Ovary (tissue), 9 donors: Measurements from ENCODE around the gene ADCY9. TPM values are rescaled to one million over a fixed set of nuclear protein-coding genes. Genes with fewer than 3 reads are reported as not detected.
"Not testable (repeated sequence)": the region's sequence is repeated elsewhere in the genome, so short reads cannot be mapped to it uniquely, and the experiment has no call there.

Source experiments
- DNase-seq, 5 donors: peaks; one replicate each; pipeline ENCODE4 v3.0.0-alpha.2; 2019 to 2020
- H3K27ac ChIP-seq, 2 donors: fragments of 200-600 bp; one replicate each; pipeline versions ENCODE4 v1.5.1 to v1.8.0; 2019 to 2022
- H3K27me3 ChIP-seq: fragments of 200-600 bp; one replicate; pipeline ENCODE4 v1.8.0; 2022
- H3K36me3 ChIP-seq: fragments of 200-600 bp; sonication (generic); one replicate; pipeline ENCODE4 v1.5.1; 2019
- H3K4me1 ChIP-seq: one replicate; pipeline ENCODE4 v1.8.1; 2013; ENCODE audit warnings: mild to moderate bottlenecking, moderate library complexity; ENCODE audit not compliant: insufficient read depth
- H3K4me3 ChIP-seq: fragments of 200-600 bp; sonication (generic); one replicate; pipeline ENCODE4 v1.5.1; 2017
- H3K9me3 ChIP-seq, 2 donors: fragments of 200-600 bp in 1 of 2; sonication (generic) in 1 of 2; one replicate each; pipeline versions ENCODE4 v1.5.1 to v1.8.1; 2013 to 2019; ENCODE audit warnings: mild to moderate bottlenecking in 1 of 2, moderate library complexity in 1 of 2
- CTCF ChIP-seq, 3 donors: fragments of 450-650 bp in 2 of 3; fragments of 200-600 bp in 1 of 3; IDR thresholded peaks; one replicate each; pipeline versions ENCODE4 v1.5.1 to v1.8.0; 2016 to 2022; ENCODE audit warnings: antibody characterized with exemption in 3 of 3, mild to moderate bottlenecking in 1 of 3
- EP300 ChIP-seq: sonication (generic); formaldehyde crosslinking; IDR thresholded peaks from one replicate; pipeline ENCODE4 v1.6.1; 2017; ENCODE audit warnings: antibody characterized with exemption
- POLR2A ChIP-seq: fragments of 450-650 bp; IDR thresholded peaks from one replicate; pipeline ENCODE4 v1.6.1; 2017; ENCODE audit warnings: antibody characterized with exemption, mild to moderate bottlenecking, moderate library complexity
- whole genome bisulfite sequencing, 3 donors: extraction: QIAGEN DNeasy Blood & Tissue Kit in 1 of 3; methylation state at CpG; one replicate each; pipeline versions ENCODE4 v1.1.5 to v1.1.7; 2013 to 2017; 5-methylcytosine and 5-hydroxymethylcytosine counted together
- intact Hi-C, 4 donors: fragments of 100-400 bp; cut with DNase I; formaldehyde crosslinking; loops; one replicate each; pipeline versions ENCODE4 v1.11.0 to v1.15.1; 2022 to 2023
- polyA plus RNA-seq, 2 donors: library from polyadenylated mRNA; stranded (reverse); fragments of 200-250 nt in 1 of 2; fragments of 350-450 nt in 1 of 2; fragmentation: Illumina TruSeq in 1 of 2; extraction: RNeasy Lipid Tissue Mini Kit (QIAGEN cat#74804) in 1 of 2; gene quantifications; one replicate each; pipeline ENCODE4 v1.2.3, GENCODE V29; 2013 to 2014
- total RNA-seq, 7 donors: library from RNA; depleted of rRNA in 2 of 7; stranded (reverse); fragments of >200 nt in 2 of 7; fragmentation: NEBNext Ultra II Directional in 3 of 7; extraction: Animal tissue kit (Norgen Biotek cat#: 25700) in 3 of 7; gene quantifications; one replicate each; pipeline versions ENCODE4 v1.1.0 to v1.2.4, GENCODE V29; 2016 to 2023
- donor health status: DM: no; HTN: no; CAD: no; lungs with moderate emphysema.
- donor health status: DM: no; HTN: no; CAD: no.
- donor health status: Bipolar disorder and iron deficiency.
- donor health status: DM: yes; HTN: yes; CAD: no.
- donor health status: DM: no; HTN: no; CAD: no.
- donor health status: DM: yes; HTN: yes; CAD: no.

ADCY9 gene
- total and polyA plus RNA-seq, 9 donors = 10.7 to 31.3 (median 23.3) TPM

GRCh38 chr16:3954411-3954921 lies 161.8 kb downstream of the ADCY9 start:
- H3K27me3 ChIP-seq = no peaks in the 10 kb centered on the region
- H3K9me3 ChIP-seq = no peaks in the 10 kb centered on the region
- peak in 2 of 5 donors; percentile 19 to 26 for DNase-seq
- H3K27ac ChIP-seq = no peak overlapping the region
- H3K4me1 ChIP-seq = peaks cover 13% of the 10 kb centered on the region
- WGBS, 3 donors = 68 to 73% (median 71%) methylated on average over 15 of the region's 15 CpGs
- no peak overlapping the region for H3K4me3 ChIP-seq
- no peaks in the 10 kb centered on the region for H3K36me3 ChIP-seq
- intact Hi-C loops = loop anchor here in 1 of 4 donors (5.0 kb wide), 1 partner anchor 77 kb away; no protein-coding TSS in a partner anchor
- no peak for TF ChIP-seq POLR2A
- TF ChIP-seq CTCF (IDR thresholded peaks at IDR 0.05) = no peak
- no peak for TF ChIP-seq EP300

GRCh38 chr16:3953728-3954410 lies 162.4 kb downstream of the ADCY9 start:
- intact Hi-C loops = loop anchor here in 1 of 4 donors (5.0 kb wide), 1 partner anchor 77 kb away; no protein-coding TSS in a partner anchor
- H3K36me3 ChIP-seq = no peaks in the 10 kb centered on the region
- no peak for TF ChIP-seq EP300
- TF ChIP-seq CTCF (IDR thresholded peaks at IDR 0.05) = no peak
- no peak for TF ChIP-seq POLR2A
- no peaks in the 10 kb centered on the region for H3K27me3 ChIP-seq
- H3K4me3 ChIP-seq = no peak overlapping the region
- no peak overlapping the region for H3K27ac ChIP-seq
- H3K9me3 ChIP-seq = no peaks in the 10 kb centered on the region
- peak in 2 of 5 donors; percentile 30 to 32 for DNase-seq
- 92 to 95% (median 93%) methylated on average over 24 of the region's 24 CpGs for whole genome bisulfite sequencing, 3 donors
- peaks cover 17% of the 10 kb centered on the region for H3K4me1 ChIP-seq

- Histone ChIP-seq H3K27me3 (no peaks in the 10 kb centered on the region), H3K36me3 (no peaks in the 10 kb centered on the region), H3K9me3 (no peaks in the 10 kb centered on the region), H3K4me3 (no peak overlapping the region), H3K27ac (peak overlapping the region in 1 of 2 donors; percentile 5), H3K4me1 (peaks cover 17% of the 10 kb centered on the region)
- DNase-seq = peak in 3 of 5 donors; percentile 65 to 68 (median 67)
- intact Hi-C loops = loop anchor here in 1 of 4 donors (5.0 kb wide), 1 partner anchor 75 kb away; no protein-coding TSS in a partner anchor
- 25 to 41% (median 31%) methylated on average over 9 of the region's 9 CpGs for WGBS, 3 donors
- TF ChIP-seq POLR2A = no peak
- TF ChIP-seq CTCF (IDR thresholded peaks at IDR 0.05) = no peak
- no peak for TF ChIP-seq EP300
Observed at GRCh38 chr16:3952737-3953131, 163.5 kb downstream of the ADCY9 start.

- H3K27me3 ChIP-seq = no peaks in the 10 kb centered on the region
- H3K36me3 ChIP-seq = no peaks in the 10 kb centered on the region
- no peak for TF ChIP-seq EP300
- 18 to 24% (median 21%) methylated on average over 12 of the region's 12 CpGs for WGBS, 3 donors
- intact Hi-C loops = loop anchor here in 1 of 4 donors (5.0 kb wide), 1 partner anchor 75 kb away; no protein-coding TSS in a partner anchor
- H3K9me3 ChIP-seq = no peaks in the 10 kb centered on the region
- no peak overlapping the region for H3K4me3 ChIP-seq
- peaks cover 17% of the 10 kb centered on the region for H3K4me1 ChIP-seq
- DNase-seq = peak in 1 of 5 donors; percentile 17
- peak overlapping the region in 1 of 2 donors; percentile 75 for H3K27ac ChIP-seq
Observed at GRCh38 chr16:3951861-3952736, 164.1 kb downstream of the ADCY9 start.

GRCh38 chr16:3951380-3951779 lies 164.9 kb downstream of the ADCY9 start:
- not testable (repeated sequence) for H3K27me3 ChIP-seq, H3K9me3 ChIP-seq, H3K4me3 ChIP-seq, H3K36me3 ChIP-seq
- intact Hi-C loops = loop anchor here in 1 of 4 donors (5.0 kb wide), 1 partner anchor 74 kb away; no protein-coding TSS in a partner anchor
- WGBS, 3 donors = 14 to 20% (median 16%) methylated on average over 5 of the region's 5 CpGs
- peaks cover 17% of the 10 kb centered on the region for H3K4me1 ChIP-seq
- H3K27ac ChIP-seq = peak overlapping the region in 1 of 2 donors; percentile 75
- peak in 1 of 5 donors; percentile 14 for DNase-seq
